ENCODE measurements around the gene MPND. TPM values are rescaled to one million over a fixed set of nuclear protein-coding genes. Genes with fewer than 3 reads are reported as not detected.
"Not testable (repeated sequence)": the region's sequence is repeated elsewhere in the genome, so short reads cannot be mapped to it uniquely, and the experiment has no call there.

Gene MPND
- total RNA-seq, 2 donors from 2014 or later = 51.5 to 55.9 TPM

DNA sequence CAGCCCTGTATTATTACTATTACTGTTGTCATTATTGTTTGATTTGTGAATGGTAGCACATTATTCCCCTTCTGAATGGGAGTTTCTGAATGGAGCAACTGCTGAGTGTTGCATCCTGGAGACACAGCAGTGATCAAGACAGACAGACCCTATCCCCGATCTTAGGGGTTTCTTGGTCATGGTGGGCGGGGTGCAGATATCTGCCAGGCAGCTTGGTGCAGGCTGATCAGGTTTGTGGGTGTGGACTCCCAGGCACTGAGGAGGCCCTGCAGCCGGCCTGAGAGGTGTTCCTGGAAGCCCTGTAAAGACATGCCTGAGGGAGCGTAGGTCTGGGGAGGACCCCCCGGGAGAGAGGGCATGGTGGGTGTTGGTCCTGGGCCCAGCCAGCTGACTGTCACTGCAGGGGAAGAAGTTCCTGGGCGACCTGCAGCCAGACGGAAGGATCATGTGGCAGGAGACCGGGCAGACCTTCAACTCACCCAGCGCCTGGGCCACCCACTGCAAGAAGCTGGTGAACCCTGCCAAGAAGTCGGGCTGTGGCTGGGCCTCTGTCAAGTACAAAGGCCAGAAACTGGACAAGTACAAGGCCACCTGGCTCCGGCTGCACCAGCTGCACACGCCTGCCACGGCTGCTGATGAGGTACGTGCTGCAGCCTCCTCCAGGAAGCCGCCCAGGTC, 2.1 kb downstream of the MPND start:
- no peaks in the 10 kb centered on the region for H3K4me1 Mint-ChIP-seq
- H3K4me1 ChIP-seq (ENCODE audit: control insufficient read depth, insufficient read depth, low read length) = peaks cover 5% of the 10 kb centered on the region
- 92 to 100% methylated on average over 15 of the region's 15 CpGs for WGBS, 2 experiments (ENCODE audit: insufficient coverage in 1 of 2, insufficient read length in 1 of 2)
- H3K9ac ChIP-seq (ENCODE audit: extremely low read depth, low read length, poor library complexity, severe bottlenecking) = no peak overlapping the region
- peak overlapping the region; percentile 82 for H3K4me3 Mint-ChIP-seq
- no peaks in the 10 kb centered on the region for H3K27me3 ChIP-seq (ENCODE audit: control insufficient read depth, insufficient read depth, low read length, poor library complexity, severe bottlenecking)
- H3K27me3 Mint-ChIP-seq (ENCODE audit: insufficient read depth) = no peaks in the 10 kb centered on the region
- TF ChIP-seq, protein P1, sequence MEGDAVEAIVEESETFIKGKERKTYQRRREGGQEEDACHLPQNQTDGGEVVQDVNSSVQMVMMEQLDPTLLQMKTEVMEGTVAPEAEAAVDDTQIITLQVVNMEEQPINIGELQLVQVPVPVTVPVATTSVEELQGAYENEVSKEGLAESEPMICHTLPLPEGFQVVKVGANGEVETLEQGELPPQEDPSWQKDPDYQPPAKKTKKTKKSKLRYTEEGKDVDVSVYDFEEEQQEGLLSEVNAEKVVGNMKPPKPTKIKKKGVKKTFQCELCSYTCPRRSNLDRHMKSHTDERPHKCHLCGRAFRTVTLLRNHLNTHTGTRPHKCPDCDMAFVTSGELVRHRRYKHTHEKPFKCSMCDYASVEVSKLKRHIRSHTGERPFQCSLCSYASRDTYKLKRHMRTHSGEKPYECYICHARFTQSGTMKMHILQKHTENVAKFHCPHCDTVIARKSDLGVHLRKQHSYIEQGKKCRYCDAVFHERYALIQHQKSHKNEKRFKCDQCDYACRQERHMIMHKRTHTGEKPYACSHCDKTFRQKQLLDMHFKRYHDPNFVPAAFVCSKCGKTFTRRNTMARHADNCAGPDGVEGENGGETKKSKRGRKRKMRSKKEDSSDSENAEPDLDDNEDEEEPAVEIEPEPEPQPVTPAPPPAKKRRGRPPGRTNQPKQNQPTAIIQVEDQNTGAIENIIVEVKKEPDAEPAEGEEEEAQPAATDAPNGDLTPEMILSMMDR (conservative IDR thresholded peaks at IDR 0.05) = no peak
- no peak for DNase-seq
- H3K27ac Mint-ChIP-seq = no peak overlapping the region
- H3K9me3 ChIP-seq (ENCODE audit: control insufficient read depth, low read length) = no peaks in the 10 kb centered on the region
- no peaks in the 10 kb centered on the region for H3K9me3 Mint-ChIP-seq
- peaks cover 45% of the 10 kb centered on the region for H3K36me3 Mint-ChIP-seq (ENCODE audit: low read depth)
- no peak overlapping the region for H3K27ac ChIP-seq (ENCODE audit: low read depth, low read length)
- no peak overlapping the region for H3K4me3 ChIP-seq (ENCODE audit: low read length)
- H3K36me3 ChIP-seq (ENCODE audit: control insufficient read depth, insufficient read depth, low read length) = peaks cover 35% of the 10 kb centered on the region

DNA sequence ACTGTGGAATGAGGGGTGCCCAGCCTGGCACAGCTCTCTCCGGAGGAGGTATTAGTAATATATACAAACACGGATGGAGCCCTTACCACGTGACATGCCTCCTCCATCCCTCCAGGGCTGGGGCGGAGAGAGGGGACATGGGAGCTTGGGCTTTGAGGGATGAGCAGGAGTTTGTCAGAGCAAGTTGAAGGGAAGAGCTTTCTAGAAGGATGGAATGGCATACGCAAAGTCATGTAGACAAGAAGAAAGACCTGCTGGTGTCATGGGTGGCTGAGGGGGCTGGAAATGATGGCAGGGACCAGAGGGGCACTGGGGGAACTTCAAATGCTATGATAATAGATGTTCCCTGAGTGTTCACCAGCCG, 2.6 kb downstream of the MPND start:
- Histone ChIP-seq H3K9me3 (ENCODE audit: control insufficient read depth, low read length) (no peaks in the 10 kb centered on the region), H3K36me3 (ENCODE audit: control insufficient read depth, insufficient read depth, low read length) (peaks cover 40% of the 10 kb centered on the region), H3K4me1 (ENCODE audit: control insufficient read depth, insufficient read depth, low read length) (peaks cover 5% of the 10 kb centered on the region), H3K27ac (ENCODE audit: low read depth, low read length) (no peak overlapping the region), H3K27me3 (ENCODE audit: control insufficient read depth, insufficient read depth, low read length, poor library complexity, severe bottlenecking) (no peaks in the 10 kb centered on the region), H3K4me3 (ENCODE audit: low read length) (no peak overlapping the region), H3K9ac (ENCODE audit: extremely low read depth, low read length, poor library complexity, severe bottlenecking) (no peak overlapping the region)
- DNase-seq = no peak
- peaks cover 49% of the 10 kb centered on the region for H3K36me3 Mint-ChIP-seq (ENCODE audit: low read depth)
- H3K4me3 Mint-ChIP-seq = no peak overlapping the region
- H3K4me1 Mint-ChIP-seq = no peaks in the 10 kb centered on the region
- 94 to 100% methylated on average over 3 to 6 of the region's 6 CpGs for WGBS, 2 experiments (ENCODE audit: insufficient coverage in 1 of 2, insufficient read length in 1 of 2)
- H3K27me3 Mint-ChIP-seq (ENCODE audit: insufficient read depth) = no peaks in the 10 kb centered on the region
- no peak overlapping the region for H3K27ac Mint-ChIP-seq
- H3K9me3 Mint-ChIP-seq = no peaks in the 10 kb centered on the region
- TF ChIP-seq, protein P1 (conservative IDR thresholded peaks at IDR 0.05) = no peak

DNA sequence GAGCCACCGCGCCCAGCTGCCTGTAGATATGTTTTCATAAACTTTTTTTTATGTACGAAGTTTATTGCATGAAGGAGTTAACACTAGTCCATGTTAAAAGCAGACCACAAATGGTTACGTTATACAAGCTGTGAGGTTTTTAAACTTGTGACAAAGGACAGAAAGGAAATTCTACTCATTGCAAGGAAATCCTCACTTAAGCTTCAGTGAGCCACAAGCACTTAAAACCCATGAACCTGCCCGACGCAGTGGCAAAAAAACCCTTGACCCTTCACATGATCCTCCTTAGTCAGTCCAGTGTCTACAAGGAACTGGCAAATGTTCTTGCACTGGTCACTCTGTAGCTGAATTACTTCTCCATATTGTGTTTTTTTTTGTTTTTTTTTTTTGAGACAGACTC, 4.2 kb downstream of the MPND start:
- Mint-ChIP-seq H3K27ac (no peak overlapping the region), H3K4me1 (no peaks in the 10 kb centered on the region), H3K4me3 (no peak overlapping the region), H3K36me3 (ENCODE audit: low read depth) (peaks cover 49% of the 10 kb centered on the region), H3K27me3 (ENCODE audit: insufficient read depth) (no peaks in the 10 kb centered on the region), H3K9me3 (no peaks in the 10 kb centered on the region)
- WGBS, 2 experiments (ENCODE audit: insufficient coverage in 1 of 2, insufficient read length in 1 of 2) = 97 to 99% methylated on average over 6 of the region's 6 CpGs
- no peaks in the 10 kb centered on the region for H3K9me3 ChIP-seq (ENCODE audit: control insufficient read depth, low read length)
- H3K4me1 ChIP-seq (ENCODE audit: control insufficient read depth, insufficient read depth, low read length) = peaks cover 5% of the 10 kb centered on the region
- TF ChIP-seq, protein P1 (conservative IDR thresholded peaks at IDR 0.05) = no peak
- no peak overlapping the region for H3K4me3 ChIP-seq (ENCODE audit: low read length)
- no peak overlapping the region for H3K27ac ChIP-seq (ENCODE audit: low read depth, low read length)
- DNase-seq = no peak
- H3K36me3 ChIP-seq (ENCODE audit: control insufficient read depth, insufficient read depth, low read length) = peaks cover 44% of the 10 kb centered on the region
- no peaks in the 10 kb centered on the region for H3K27me3 ChIP-seq (ENCODE audit: control insufficient read depth, insufficient read depth, low read length, poor library complexity, severe bottlenecking)
- H3K9ac ChIP-seq (ENCODE audit: extremely low read depth, low read length, poor library complexity, severe bottlenecking) = no peak overlapping the region

DNA sequence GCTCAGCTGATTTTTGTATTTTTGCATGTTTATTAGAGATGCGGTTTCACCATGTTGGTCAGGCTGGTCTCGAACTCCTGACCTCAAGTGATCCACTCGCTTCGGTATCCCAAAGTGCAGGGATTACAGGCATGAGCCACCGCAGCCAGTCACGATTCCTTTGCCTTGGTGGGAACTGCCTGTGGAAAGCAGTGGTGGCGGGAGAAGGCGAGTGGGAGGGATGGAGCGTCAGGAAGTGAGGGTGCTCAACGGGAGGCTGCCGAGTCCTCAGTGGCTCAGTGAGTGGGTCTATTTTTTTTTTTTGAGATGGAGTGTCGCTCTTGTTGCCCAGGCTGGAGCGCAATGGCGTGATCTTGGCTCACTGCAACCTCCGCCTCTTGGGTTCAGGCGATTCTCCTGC, 5.9 kb downstream of the MPND start:
- not testable (repeated sequence) for DNase-seq; H3K9ac ChIP-seq (ENCODE audit: extremely low read depth, low read length, poor library complexity, severe bottlenecking); H3K27ac Mint-ChIP-seq; H3K4me3 ChIP-seq (ENCODE audit: low read length); H3K4me1 Mint-ChIP-seq; H3K27ac ChIP-seq (ENCODE audit: low read depth, low read length); H3K9me3 ChIP-seq (ENCODE audit: control insufficient read depth, low read length); H3K27me3 ChIP-seq (ENCODE audit: control insufficient read depth, insufficient read depth, low read length, poor library complexity, severe bottlenecking); H3K4me3 Mint-ChIP-seq; H3K9me3 Mint-ChIP-seq; H3K4me1 ChIP-seq (ENCODE audit: control insufficient read depth, insufficient read depth, low read length); H3K27me3 Mint-ChIP-seq (ENCODE audit: insufficient read depth)
- H3K36me3 Mint-ChIP-seq (ENCODE audit: low read depth) = peaks cover 52% of the 10 kb centered on the region
- H3K36me3 ChIP-seq (ENCODE audit: control insufficient read depth, insufficient read depth, low read length) = peaks cover 58% of the 10 kb centered on the region
- 96 to 97% methylated on average over 11 to 16 of the region's 16 CpGs for WGBS, 2 experiments (ENCODE audit: insufficient coverage in 1 of 2, insufficient read length in 1 of 2)
